ENCODE data around the gene RTL3. TPM values are rescaled to one million over a fixed set of nuclear protein-coding genes. Genes with fewer than 3 reads are reported as not detected.
A peak's percentile ranks its signal among the peaks of the same experiment; 100 is the strongest.

Gene RTL3, protein sequence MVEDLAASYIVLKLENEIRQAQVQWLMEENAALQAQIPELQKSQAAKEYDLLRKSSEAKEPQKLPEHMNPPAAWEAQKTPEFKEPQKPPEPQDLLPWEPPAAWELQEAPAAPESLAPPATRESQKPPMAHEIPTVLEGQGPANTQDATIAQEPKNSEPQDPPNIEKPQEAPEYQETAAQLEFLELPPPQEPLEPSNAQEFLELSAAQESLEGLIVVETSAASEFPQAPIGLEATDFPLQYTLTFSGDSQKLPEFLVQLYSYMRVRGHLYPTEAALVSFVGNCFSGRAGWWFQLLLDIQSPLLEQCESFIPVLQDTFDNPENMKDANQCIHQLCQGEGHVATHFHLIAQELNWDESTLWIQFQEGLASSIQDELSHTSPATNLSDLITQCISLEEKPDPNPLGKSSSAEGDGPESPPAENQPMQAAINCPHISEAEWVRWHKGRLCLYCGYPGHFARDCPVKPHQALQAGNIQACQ
- not detected for total RNA-seq (2013)
- polyA plus RNA-seq (not detected), polyA minus RNA-seq (not detected in 2 replicates), total RNA-seq (0 to 0.17 (median 0.05) reads per million in 11 experiments)

DNA sequence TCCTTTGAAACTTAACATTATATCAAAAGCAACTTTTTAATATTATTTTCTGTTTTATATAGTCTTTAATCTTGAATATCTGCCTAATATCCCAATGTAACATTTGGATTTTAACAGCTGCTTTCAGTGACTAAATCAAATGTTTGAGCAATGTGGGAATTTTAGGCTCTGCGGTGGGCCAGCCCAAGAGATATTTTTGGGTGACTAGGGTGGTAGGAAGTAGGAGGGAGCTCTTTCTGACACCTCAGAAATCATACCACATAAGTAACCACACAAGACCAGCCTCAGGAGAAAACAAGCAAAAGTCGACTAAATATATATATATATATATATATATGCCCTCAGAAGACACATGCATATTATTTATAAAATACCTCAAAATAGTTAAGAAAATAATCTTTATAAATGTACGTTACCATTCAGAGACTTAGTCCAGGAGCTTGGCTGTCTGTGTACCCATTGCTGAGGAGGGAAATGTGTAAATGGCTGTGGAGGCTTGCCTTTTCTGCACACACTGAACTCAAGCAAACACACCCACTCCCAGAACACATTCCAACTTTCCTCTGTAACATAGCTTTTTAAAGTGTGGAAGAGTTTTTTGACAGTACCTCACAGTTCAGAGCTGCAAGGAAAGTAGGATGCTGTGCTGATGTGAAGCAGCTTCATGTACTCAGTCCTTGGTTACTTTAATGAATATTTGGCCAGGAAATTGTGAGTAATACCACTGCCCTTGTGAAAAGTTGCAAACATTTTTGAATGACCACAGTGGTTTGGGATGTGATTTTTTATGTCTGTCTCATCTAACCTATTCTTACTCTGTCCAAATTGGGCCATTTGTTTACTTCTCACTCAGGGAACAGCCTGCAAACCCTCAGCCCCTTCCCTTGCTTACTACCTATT, at the start of gene RTL3:
TSS of gene RTL3 (minus strand) at position 484 of the 900 bp plus-strand sequence. CDS start 908 bp downstream, outside the sequence.
- Mint-ChIP-seq H3K36me3 (no peaks in the 10 kb centered on the region), H3K27me3 (ENCODE audit: low read depth in 3 of 3) (peaks cover 0 to 13% (median 1%) of the 10 kb centered on the region in 3 donors), H3K4me1 (peaks cover 33% of the 10 kb centered on the region), H3K27ac (peak within 1 kb of the TSS in 5 of 7 donors; percentile 3 to 85 (median 50)), H3K9me3 (peaks cover 0 to 3% (median 0%) of the 10 kb centered on the region in 7 donors), H3K4me3 (peak within 1 kb of the TSS; percentile 68 to 89)
- no peaks in the 10 kb centered on the region for H3K36me3 ChIP-seq (replicated peaks in 1 of 2; ENCODE audit: control insufficient read depth in 1 of 2, insufficient read depth in 2 of 2, low read length in 2 of 2)
- no peak within 1 kb of the TSS for H3K9ac ChIP-seq (ENCODE audit: insufficient read depth, low read length, poor library complexity, severe bottlenecking)
- no peaks in the 10 kb centered on the region for H3K79me2 ChIP-seq (ENCODE audit: insufficient read depth, low read length)
- H3K27me3 ChIP-seq (ENCODE audit: control insufficient read depth in 2 of 2, insufficient read depth in 2 of 2, low read length in 2 of 2): no peaks in the 10 kb centered on the region
- peaks cover 12 to 22% of the 10 kb centered on the region in 2 donors for H3K4me1 ChIP-seq (ENCODE audit: control insufficient read depth in 1 of 2, insufficient read depth in 2 of 2, low read length in 2 of 2)
- H3K4me2 ChIP-seq (replicated peaks; ENCODE audit: extremely low read depth, low read length, poor library complexity, severe bottlenecking): peak within 1 kb of the TSS; percentile 43
- H2AFZ ChIP-seq (ENCODE audit: insufficient read depth, low read depth, low read length, poor library complexity, severe bottlenecking): peak within 1 kb of the TSS; percentile 68
- H3K9me3 ChIP-seq (replicated peaks in 1 of 2; ENCODE audit: control insufficient read depth in 1 of 2, insufficient read depth in 1 of 2, low read length in 2 of 2): no peaks in the 10 kb centered on the region
- peak within 1 kb of the TSS in 1 of 2 donors; percentile 45 for H3K27ac ChIP-seq (ENCODE audit: low read depth in 1 of 2, low read length in 2 of 2)
- DNase-seq: peak in 2 of 3 donors; percentile 3 to 58
- WGBS (ENCODE audit: insufficient coverage): no CpG with 5 or more reads among the region's 3 CpGs
- intact Hi-C loops (cut with micrococcal nuclease): no loop called here
- TF ChIP-seq, protein P1, sequence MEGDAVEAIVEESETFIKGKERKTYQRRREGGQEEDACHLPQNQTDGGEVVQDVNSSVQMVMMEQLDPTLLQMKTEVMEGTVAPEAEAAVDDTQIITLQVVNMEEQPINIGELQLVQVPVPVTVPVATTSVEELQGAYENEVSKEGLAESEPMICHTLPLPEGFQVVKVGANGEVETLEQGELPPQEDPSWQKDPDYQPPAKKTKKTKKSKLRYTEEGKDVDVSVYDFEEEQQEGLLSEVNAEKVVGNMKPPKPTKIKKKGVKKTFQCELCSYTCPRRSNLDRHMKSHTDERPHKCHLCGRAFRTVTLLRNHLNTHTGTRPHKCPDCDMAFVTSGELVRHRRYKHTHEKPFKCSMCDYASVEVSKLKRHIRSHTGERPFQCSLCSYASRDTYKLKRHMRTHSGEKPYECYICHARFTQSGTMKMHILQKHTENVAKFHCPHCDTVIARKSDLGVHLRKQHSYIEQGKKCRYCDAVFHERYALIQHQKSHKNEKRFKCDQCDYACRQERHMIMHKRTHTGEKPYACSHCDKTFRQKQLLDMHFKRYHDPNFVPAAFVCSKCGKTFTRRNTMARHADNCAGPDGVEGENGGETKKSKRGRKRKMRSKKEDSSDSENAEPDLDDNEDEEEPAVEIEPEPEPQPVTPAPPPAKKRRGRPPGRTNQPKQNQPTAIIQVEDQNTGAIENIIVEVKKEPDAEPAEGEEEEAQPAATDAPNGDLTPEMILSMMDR (IDR thresholded peaks at IDR 0.05): no peak
- H3K4me3 ChIP-seq (replicated peaks in 1 of 3; ENCODE audit: low read depth in 2 of 3, low read length in 3 of 3): peak within 1 kb of the TSS in 1 of 3 experiments; percentile 37
- no peaks in the 10 kb centered on the region for H4K20me1 ChIP-seq (ENCODE audit: insufficient read depth, low read length)

DNA sequence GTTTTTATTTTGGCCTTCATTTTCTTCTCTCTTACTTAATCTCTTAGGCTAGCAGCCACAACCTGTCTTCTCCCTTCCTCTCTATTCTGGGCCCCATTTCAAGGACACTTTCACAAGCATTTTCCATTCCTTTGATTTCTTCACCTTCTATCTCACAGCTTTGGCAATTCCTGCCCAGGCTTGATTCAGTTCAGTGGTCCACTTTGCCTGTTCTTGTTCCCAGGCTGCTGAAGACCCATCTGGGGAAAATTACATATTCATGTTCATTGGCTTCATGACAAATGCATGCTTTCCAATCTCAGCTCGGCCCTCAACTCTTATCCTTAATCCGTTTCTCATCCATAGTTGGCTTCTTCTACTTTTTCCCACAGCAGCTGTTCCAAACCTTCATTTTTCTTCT, 49.7 kb upstream of the RTL3 start:
- H3K9ac ChIP-seq (ENCODE audit: insufficient read depth, low read length, poor library complexity, severe bottlenecking): no peak overlapping the region
- H3K9me3 Mint-ChIP-seq: peaks cover 0 to 6% (median 0%) of the 10 kb centered on the region in 7 donors
- WGBS (ENCODE audit: insufficient coverage): 92% methylated on average over 2 of the region's 2 CpGs

More for the DNA sequence above, 49.7 kb upstream of the RTL3 start:
- Histone ChIP-seq H3K4me1 (ENCODE audit: control insufficient read depth in 1 of 2, insufficient read depth in 2 of 2, low read length in 2 of 2) (peaks cover 0 to 6% of the 10 kb centered on the region in 2 donors), H2AFZ (ENCODE audit: insufficient read depth, low read depth, low read length, poor library complexity, severe bottlenecking) (no peak overlapping the region), H4K20me1 (ENCODE audit: insufficient read depth, low read length) (no peaks in the 10 kb centered on the region), H3K27ac (ENCODE audit: low read depth in 1 of 2, low read length in 2 of 2) (no peak overlapping the region), H3K4me3 (replicated peaks in 1 of 3; ENCODE audit: low read depth in 2 of 3, low read length in 3 of 3) (no peak overlapping the region), H3K9me3 (replicated peaks in 1 of 2; ENCODE audit: control insufficient read depth in 1 of 2, insufficient read depth in 1 of 2, low read length in 2 of 2) (no peaks in the 10 kb centered on the region), H3K79me2 (ENCODE audit: insufficient read depth, low read length) (no peaks in the 10 kb centered on the region), H3K36me3 (replicated peaks in 1 of 2; ENCODE audit: control insufficient read depth in 1 of 2, insufficient read depth in 2 of 2, low read length in 2 of 2) (no peaks in the 10 kb centered on the region), H3K4me2 (replicated peaks; ENCODE audit: extremely low read depth, low read length, poor library complexity, severe bottlenecking) (no peak overlapping the region), H3K27me3 (ENCODE audit: control insufficient read depth in 2 of 2, insufficient read depth in 2 of 2, low read length in 2 of 2) (no peaks in the 10 kb centered on the region)
- no peak overlapping the region for H3K27ac Mint-ChIP-seq
- intact Hi-C loops (cut with micrococcal nuclease): no loop called here
- no peak for DNase-seq
- peaks cover 15% of the 10 kb centered on the region for H3K4me1 Mint-ChIP-seq
- peaks cover 0 to 6% (median 0%) of the 10 kb centered on the region in 3 donors for H3K27me3 Mint-ChIP-seq (ENCODE audit: low read depth in 3 of 3)
- no peaks in the 10 kb centered on the region for H3K36me3 Mint-ChIP-seq
- TF ChIP-seq, protein P1 (IDR thresholded peaks at IDR 0.05): no peak
- no peak overlapping the region for H3K4me3 Mint-ChIP-seq
